Measurements from ENCODE around the gene ITPR2.
"Not testable (repeated sequence)": the region's sequence is repeated elsewhere in the genome, so short reads cannot be mapped to it uniquely, and the experiment has no call there.

Gene ITPR2

GRCh38 chr12:26786865-26787514 lies 46.0 kb downstream of the ITPR2 start:
- DNase-seq (ENCODE audit: low spot score), result no peak

- DNase-seq (ENCODE audit: low spot score), result no peak
Measured at GRCh38 chr12:26786491-26786864, 46.5 kb downstream of the ITPR2 start.

- DNase-seq (ENCODE audit: low spot score), result not testable (repeated sequence)
Measured at GRCh38 chr12:26783816-26784379, 49.1 kb downstream of the ITPR2 start.

GRCh38 chr12:26783131-26783526 lies 49.9 kb downstream of the ITPR2 start:
- no peak for DNase-seq (ENCODE audit: low spot score)

GRCh38 chr12:26782372-26783130 lies 50.4 kb downstream of the ITPR2 start:
- DNase-seq (ENCODE audit: low spot score), result no peak

GRCh38 chr12:26780656-26781055 lies 52.3 kb downstream of the ITPR2 start:
- not testable (repeated sequence) for DNase-seq (ENCODE audit: low spot score)

GRCh38 chr12:26778173-26778775 lies 54.7 kb downstream of the ITPR2 start:
- DNase-seq (ENCODE audit: low spot score), result not testable (repeated sequence)

GRCh38 chr12:26777236-26777635 lies 55.8 kb downstream of the ITPR2 start:
- DNase-seq (ENCODE audit: low spot score), result no peak

- not testable (repeated sequence) for DNase-seq (ENCODE audit: low spot score)
Measured at GRCh38 chr12:26775991-26776390, 57.0 kb downstream of the ITPR2 start.

GRCh38 chr12:26773313-26774104 lies 59.5 kb downstream of the ITPR2 start:
- DNase-seq (ENCODE audit: low spot score), result no peak

- no peak for DNase-seq (ENCODE audit: low spot score)
Measured at GRCh38 chr12:26771861-26772260, 61.1 kb downstream of the ITPR2 start.

GRCh38 chr12:26770239-26771070 lies 62.5 kb downstream of the ITPR2 start:
- DNase-seq (ENCODE audit: low spot score), result no peak

- no peak for DNase-seq (ENCODE audit: low spot score)
Measured at GRCh38 chr12:26769611-26770010, 63.4 kb downstream of the ITPR2 start.

- peak; percentile 51 for DNase-seq (ENCODE audit: low spot score)
Measured at GRCh38 chr12:26768611-26769603, 64.1 kb downstream of the ITPR2 start.

GRCh38 chr12:26767865-26768264 lies 65.1 kb downstream of the ITPR2 start:
- DNase-seq (ENCODE audit: low spot score), result no peak

- DNase-seq (ENCODE audit: low spot score), result no peak
Measured at GRCh38 chr12:26767116-26767515, 65.9 kb downstream of the ITPR2 start.

GRCh38 chr12:26762186-26762585 lies 70.8 kb downstream of the ITPR2 start:
- no peak for DNase-seq (ENCODE audit: low spot score)

- no peak for DNase-seq (ENCODE audit: low spot score)
Measured at GRCh38 chr12:26761775-26762174, 71.2 kb downstream of the ITPR2 start.

- DNase-seq (ENCODE audit: low spot score), result no peak
Measured at GRCh38 chr12:26760657-26761293, 72.2 kb downstream of the ITPR2 start.

Data from HuH-7 (cell line).